ENCODE measurements around the gene ERCC5.

DNA sequence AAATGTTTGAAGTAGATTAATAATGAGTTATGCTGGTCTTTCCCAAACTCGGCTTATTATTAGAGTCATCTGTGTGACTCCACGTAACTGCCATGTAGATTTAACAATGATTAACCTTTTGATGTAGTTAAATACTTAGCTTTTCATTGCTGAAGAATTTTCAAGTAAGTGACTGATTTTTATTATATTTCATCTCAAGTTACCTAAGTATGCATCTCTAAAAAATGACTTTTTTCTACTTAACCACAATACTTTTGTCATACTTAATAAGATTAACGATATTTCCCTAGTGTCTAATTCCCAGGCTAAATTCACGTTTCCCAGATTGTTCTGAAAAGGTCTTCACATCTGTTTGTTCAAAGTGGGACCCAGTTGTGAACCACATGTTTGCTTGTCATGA is 29.1 kb upstream of the ERCC5 start:
- TF ChIP-seq GATA3 (IDR thresholded peaks at IDR 0.05; ENCODE audit: low read depth, low read length) (no peak), GATA2 (IDR thresholded peaks at IDR 0.05; ENCODE audit: low read depth, low read length) (no peak)

Data from SH-SY5Y (cell line).